ENCODE results near the gene LYPD4. TPM values are rescaled to one million over a fixed set of nuclear protein-coding genes. Genes with fewer than 3 reads are reported as not detected.

Gene LYPD4
- total RNA-seq, 4 donors from 2014 or later = not detected

- Histone ChIP-seq H3K4me3 (replicated peaks in 1 of 3) (no peak overlapping the region), H3K27ac (no peak overlapping the region), H3K9me3 (no peaks in the 10 kb centered on the region), H3K4me1 (peaks cover 14 to 18% of the 10 kb centered on the region in 2 donors), H3K36me3 (peaks cover 9 to 14% of the 10 kb centered on the region in 2 donors), H3K27me3 (no peaks in the 10 kb centered on the region)
- intact Hi-C loops (cut with DNase I) = no loop called here
- DNase-seq = no peak
- WGBS, 2 donors = 88 to 90% methylated on average over 12 of the region's 12 CpGs
- TF ChIP-seq POLR2A (IDR thresholded peaks at IDR 0.05) (no peak), CTCF (IDR thresholded peaks at IDR 0.05) (no peak)
These were observed 44.4 kb upstream of the LYPD4 start for GRCh38 chr19:41888926-41889325.

- intact Hi-C loops (cut with DNase I) = no loop called here
- peak in 1 of 2 donors; percentile 30 for DNase-seq
- no peak overlapping the region for H3K4me3 ChIP-seq (replicated peaks in 1 of 3)
These were observed 43.4 kb upstream of the LYPD4 start for GRCh38 chr19:41887711-41888382.

GRCh38 chr19:41886761-41887710, 42.6 kb upstream of the LYPD4 start:
- DNase-seq = no peak
- no peak overlapping the region for H3K27ac ChIP-seq
- no peaks in the 10 kb centered on the region for H3K27me3 ChIP-seq
- H3K4me3 ChIP-seq (replicated peaks in 1 of 3) = no peak overlapping the region
- TF ChIP-seq CTCF (IDR thresholded peaks at IDR 0.05) (no peak), POLR2A (IDR thresholded peaks at IDR 0.05) (no peak)
- H3K4me1 ChIP-seq = peaks cover 14 to 18% of the 10 kb centered on the region in 2 donors
- 65 to 77% methylated on average over 13 of the region's 13 CpGs for WGBS, 2 donors
- H3K9me3 ChIP-seq = no peaks in the 10 kb centered on the region
- H3K36me3 ChIP-seq = peaks cover 0 to 4% of the 10 kb centered on the region in 2 donors
- intact Hi-C loops (cut with DNase I) = no loop called here

More at GRCh38 chr19:41887711-41888382, 43.4 kb upstream of the LYPD4 start:
- Histone ChIP-seq H3K4me1 (peaks cover 14 to 18% of the 10 kb centered on the region in 2 donors), H3K27ac (no peak overlapping the region), H3K9me3 (no peaks in the 10 kb centered on the region), H3K27me3 (no peaks in the 10 kb centered on the region), H3K36me3 (peaks cover 8 to 12% of the 10 kb centered on the region in 2 donors)
- TF ChIP-seq CTCF (IDR thresholded peaks at IDR 0.05) (no peak), POLR2A (IDR thresholded peaks at IDR 0.05) (no peak)
- WGBS, 2 donors = 57 to 59% methylated on average over 5 to 16 of the region's 17 CpGs

GRCh38 chr19:41883821-41884733, 39.6 kb upstream of the LYPD4 start:
- H3K9me3 ChIP-seq = no peaks in the 10 kb centered on the region
- peak overlapping the region in 2 of 3 donors; percentile 68 to 76 for H3K27ac ChIP-seq
- H3K4me1 ChIP-seq = peaks cover 14 to 18% of the 10 kb centered on the region in 2 donors
- intact Hi-C loops (cut with DNase I) = no loop called here
- DNase-seq = peak; percentile 94 to 97
- 0 to 1% methylated on average over 15 to 38 of the region's 66 CpGs for WGBS, 2 donors
- no peaks in the 10 kb centered on the region for H3K36me3 ChIP-seq
- H3K4me3 ChIP-seq (replicated peaks in 1 of 3) = peak overlapping the region; percentile 9 to 85 (median 74)
- TF ChIP-seq CTCF (IDR thresholded peaks at IDR 0.05) (peak in 2 of 6 experiments; percentile 18 to 29), POLR2A (IDR thresholded peaks at IDR 0.05) (peak in 1 of 2 donors; percentile 70)
- no peaks in the 10 kb centered on the region for H3K27me3 ChIP-seq

All from thyroid gland (tissue), 4 donors.